ENCODE results near the gene SYNE1.
A peak's percentile ranks its signal among the peaks of the same experiment; 100 is the strongest.

Gene SYNE1

GRCh38 chr6:152356662-152357061, 280.5 kb downstream of the SYNE1 start:
- H3F3A ChIP-seq (ENCODE audit: insufficient read depth), result no peaks in the 10 kb centered on the region
- no peak overlapping the region for H3K4me3 ChIP-seq (ENCODE audit: insufficient read depth, low read length, poor library complexity, severe bottlenecking)
- no peaks in the 10 kb centered on the region for H3K79me2 ChIP-seq (ENCODE audit: insufficient read depth, low read length)
- no peak overlapping the region for H2AFZ ChIP-seq (ENCODE audit: low read depth, low read length, severe bottlenecking)
- H3K9me2 ChIP-seq (replicated peaks; ENCODE audit: insufficient read depth, low read length), result no peaks in the 10 kb centered on the region
- H3K4me2 ChIP-seq (ENCODE audit: low read depth, low read length, poor library complexity, severe bottlenecking), result no peak overlapping the region
- H3K27ac ChIP-seq (ENCODE audit: low read depth, low read length), result no peak overlapping the region
- H3K9ac ChIP-seq (ENCODE audit: low read length), result no peak overlapping the region
- no peaks in the 10 kb centered on the region for H3K9me3 ChIP-seq (ENCODE audit: insufficient read depth, low read length)
- no peaks in the 10 kb centered on the region for H3K36me3 ChIP-seq (ENCODE audit: low read length)
- H4K20me1 ChIP-seq (ENCODE audit: low read depth, low read length), result no peaks in the 10 kb centered on the region
- TF ChIP-seq, protein P1, sequence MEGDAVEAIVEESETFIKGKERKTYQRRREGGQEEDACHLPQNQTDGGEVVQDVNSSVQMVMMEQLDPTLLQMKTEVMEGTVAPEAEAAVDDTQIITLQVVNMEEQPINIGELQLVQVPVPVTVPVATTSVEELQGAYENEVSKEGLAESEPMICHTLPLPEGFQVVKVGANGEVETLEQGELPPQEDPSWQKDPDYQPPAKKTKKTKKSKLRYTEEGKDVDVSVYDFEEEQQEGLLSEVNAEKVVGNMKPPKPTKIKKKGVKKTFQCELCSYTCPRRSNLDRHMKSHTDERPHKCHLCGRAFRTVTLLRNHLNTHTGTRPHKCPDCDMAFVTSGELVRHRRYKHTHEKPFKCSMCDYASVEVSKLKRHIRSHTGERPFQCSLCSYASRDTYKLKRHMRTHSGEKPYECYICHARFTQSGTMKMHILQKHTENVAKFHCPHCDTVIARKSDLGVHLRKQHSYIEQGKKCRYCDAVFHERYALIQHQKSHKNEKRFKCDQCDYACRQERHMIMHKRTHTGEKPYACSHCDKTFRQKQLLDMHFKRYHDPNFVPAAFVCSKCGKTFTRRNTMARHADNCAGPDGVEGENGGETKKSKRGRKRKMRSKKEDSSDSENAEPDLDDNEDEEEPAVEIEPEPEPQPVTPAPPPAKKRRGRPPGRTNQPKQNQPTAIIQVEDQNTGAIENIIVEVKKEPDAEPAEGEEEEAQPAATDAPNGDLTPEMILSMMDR (IDR thresholded peaks at IDR 0.05; ENCODE audit: insufficient read depth, low read length, poor library complexity, severe bottlenecking), result peak; percentile 34
- TF ChIP-seq EZH2phosphoT487 (conservative IDR thresholded peaks at IDR 0.05; ENCODE audit: low read length), result no peak
- no peaks in the 10 kb centered on the region for H3K27me3 ChIP-seq (ENCODE audit: low read length)

- Histone ChIP-seq H3K36me3 (ENCODE audit: low read length) (no peaks in the 10 kb centered on the region), H3K79me2 (ENCODE audit: insufficient read depth, low read length) (no peaks in the 10 kb centered on the region), H3K27me3 (ENCODE audit: low read length) (no peaks in the 10 kb centered on the region), H2AFZ (ENCODE audit: low read depth, low read length, severe bottlenecking) (no peak overlapping the region), H3K9me3 (ENCODE audit: insufficient read depth, low read length) (no peaks in the 10 kb centered on the region), H3K9ac (ENCODE audit: low read length) (no peak overlapping the region), H3K4me2 (ENCODE audit: low read depth, low read length, poor library complexity, severe bottlenecking) (no peak overlapping the region), H3K27ac (ENCODE audit: low read depth, low read length) (no peak overlapping the region), H4K20me1 (ENCODE audit: low read depth, low read length) (no peaks in the 10 kb centered on the region), H3K4me3 (ENCODE audit: insufficient read depth, low read length, poor library complexity, severe bottlenecking) (no peak overlapping the region), H3K9me2 (replicated peaks; ENCODE audit: insufficient read depth, low read length) (no peaks in the 10 kb centered on the region), H3F3A (ENCODE audit: insufficient read depth) (no peaks in the 10 kb centered on the region)
- TF ChIP-seq, protein P1 (IDR thresholded peaks at IDR 0.05; ENCODE audit: insufficient read depth, low read length, poor library complexity, severe bottlenecking), result no peak
These were observed 281.1 kb downstream of the SYNE1 start for GRCh38 chr6:152356016-152356415.

DNA sequence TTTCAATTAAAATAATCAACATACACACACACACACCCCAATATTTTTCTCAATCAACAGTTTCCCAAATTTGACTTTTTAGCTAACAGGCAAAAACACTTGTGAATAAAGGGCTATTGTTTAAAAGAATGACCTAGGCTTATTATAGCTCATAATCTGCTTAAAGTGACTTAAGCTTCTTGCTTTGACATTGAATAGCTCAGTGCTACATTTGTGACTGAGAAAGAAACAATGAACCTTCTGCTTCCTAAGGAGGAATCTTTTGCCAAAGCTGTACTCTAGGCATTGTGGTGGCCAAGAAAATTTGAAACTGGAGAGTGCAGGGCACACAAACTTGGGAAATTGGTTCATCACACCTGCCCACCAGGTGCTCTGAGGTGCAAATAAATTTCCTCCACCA, 282.0 kb downstream of the SYNE1 start:
- no peaks in the 10 kb centered on the region for H3K79me2 ChIP-seq (ENCODE audit: insufficient read depth, low read length)

More for the DNA sequence above, 282.0 kb downstream of the SYNE1 start:
- Histone ChIP-seq H3K4me2 (ENCODE audit: low read depth, low read length, poor library complexity, severe bottlenecking) (no peak overlapping the region), H3K27me3 (ENCODE audit: low read length) (no peaks in the 10 kb centered on the region), H3K27ac (ENCODE audit: low read depth, low read length) (no peak overlapping the region), H3K9me3 (ENCODE audit: insufficient read depth, low read length) (no peaks in the 10 kb centered on the region), H3K9ac (ENCODE audit: low read length) (no peak overlapping the region), H3F3A (ENCODE audit: insufficient read depth) (no peaks in the 10 kb centered on the region), H3K9me2 (replicated peaks; ENCODE audit: insufficient read depth, low read length) (no peaks in the 10 kb centered on the region), H2AFZ (ENCODE audit: low read depth, low read length, severe bottlenecking) (no peak overlapping the region), H3K4me3 (ENCODE audit: insufficient read depth, low read length, poor library complexity, severe bottlenecking) (no peak overlapping the region), H4K20me1 (ENCODE audit: low read depth, low read length) (no peaks in the 10 kb centered on the region), H3K36me3 (ENCODE audit: low read length) (no peaks in the 10 kb centered on the region)
- TF ChIP-seq, protein P1 (IDR thresholded peaks at IDR 0.05; ENCODE audit: insufficient read depth, low read length, poor library complexity, severe bottlenecking), result no peak
- TF ChIP-seq EZH2phosphoT487 (conservative IDR thresholded peaks at IDR 0.05; ENCODE audit: low read length), result no peak

Measured in SU-DHL-6 (cell line).